Osteoblast (primary cell): Measurements from ENCODE around the gene PCDH8. TPM values are rescaled to one million over a fixed set of nuclear protein-coding genes. Genes with fewer than 3 reads are reported as not detected.

Source experiments
- DNase-seq: peaks from one replicate; pipeline ENCODE4 v3.0.0; 2011; ENCODE audit warnings: low spot score, mixed read lengths; ENCODE audit not compliant: insufficient read length; ENCODE audit errors: missing footprints
- H2AFZ ChIP-seq: 2 replicates; pipeline ENCODE4 v1.6.0; 2011; ENCODE audit warnings: mild to moderate bottlenecking, low read length
- H3K27ac ChIP-seq: 2 replicates; pipeline ENCODE4 v1.5.1; 2011; ENCODE audit warnings: mild to moderate bottlenecking, low read depth, low read length, moderate library complexity
- H3K27me3 ChIP-seq: 2 replicates; pipeline ENCODE4 v1.6.0; 2012; ENCODE audit warnings: mild to moderate bottlenecking, control low read depth, inconsistent platforms, low read length, moderate library complexity; ENCODE audit not compliant: insufficient read depth
- H3K36me3 ChIP-seq: 2 replicates; pipeline ENCODE4 v1.5.1; 2011; ENCODE audit warnings: mild to moderate bottlenecking, low read length, control low read depth, moderate library complexity; ENCODE audit not compliant: insufficient read depth
- H3K4me1 ChIP-seq: 2 replicates; pipeline ENCODE4 v1.5.1; 2011; ENCODE audit warnings: mild to moderate bottlenecking, low read length, control low read depth, moderate library complexity; ENCODE audit not compliant: insufficient read depth
- H3K4me2 ChIP-seq: 2 replicates; pipeline ENCODE4 v1.6.0; 2011; ENCODE audit warnings: mild to moderate bottlenecking, low read length; ENCODE audit not compliant: insufficient read depth
- H3K4me3 ChIP-seq: fragments of 200-600 bp; sonication (generic); 3 replicates; pipeline ENCODE4 v1.5.1; 2012; ENCODE audit warnings: mild to moderate bottlenecking, low read length, inconsistent platforms; ENCODE audit not compliant: insufficient read depth
- H3K79me2 ChIP-seq: 2 replicates; pipeline ENCODE4 v1.6.0; 2012; ENCODE audit warnings: mild to moderate bottlenecking, low read length, control low read depth, inconsistent platforms; ENCODE audit not compliant: insufficient read depth
- H3K9me3 ChIP-seq: 2 replicates; pipeline ENCODE4 v1.5.1; 2011; ENCODE audit warnings: low read depth, low read length, control low read depth
- H4K20me1 ChIP-seq: 2 replicates; pipeline ENCODE4 v1.6.0; 2012; ENCODE audit warnings: mild to moderate bottlenecking, low read length, control low read depth; ENCODE audit not compliant: insufficient read depth
- total RNA-seq: library from RNA; depleted of rRNA; stranded (reverse); fragments of >200 nt; gene quantifications from 2 replicates; pipeline ENCODE4 v1.2.3, GENCODE V29; 2012
- TF ChIP-seq, protein P1 (sequence below): IDR thresholded peaks from 2 replicates; pipeline ENCODE4 v1.5.1; 2011; ENCODE audit warnings: mild to moderate bottlenecking, low read depth, low read length, moderate library complexity; ENCODE audit errors: extremely low read depth

PCDH8 gene
- total RNA-seq, 1 donor = not detected

DNA sequence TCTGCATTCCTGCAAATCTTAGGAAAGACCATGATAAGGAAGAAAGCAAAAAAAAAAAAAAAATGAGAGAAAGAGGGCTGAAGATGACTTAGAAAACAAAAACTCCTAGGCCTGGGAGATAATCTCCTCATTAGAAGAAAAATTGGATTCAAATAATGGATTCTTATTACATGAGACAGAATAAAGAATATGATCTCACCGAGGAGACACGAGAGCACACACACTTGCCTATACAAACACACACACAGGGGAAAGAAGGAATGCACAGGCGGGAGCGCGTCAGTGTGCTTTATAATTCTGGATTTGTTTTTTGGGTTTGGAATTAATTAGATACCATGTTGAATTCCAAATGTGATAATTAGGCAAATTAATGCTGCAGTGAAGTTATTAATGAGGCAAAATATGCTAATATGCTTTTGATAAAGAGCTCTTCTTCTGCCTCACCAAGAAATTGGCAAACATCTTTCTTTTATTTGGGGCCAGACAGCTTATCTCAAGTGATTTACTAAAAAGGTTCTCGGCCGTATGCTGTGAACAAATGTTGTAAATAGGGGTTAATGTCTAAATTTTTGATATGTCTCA is 36.1 kb upstream of the PCDH8 start:
- Histone ChIP-seq H2AFZ (no peak overlapping the region), H3K4me2 (no peak overlapping the region), H3K27ac (no peak overlapping the region), H3K36me3 (no peaks in the 10 kb centered on the region), H4K20me1 (no peaks in the 10 kb centered on the region), H3K4me3 (no peak overlapping the region), H3K4me1 (no peaks in the 10 kb centered on the region), H3K27me3 (no peaks in the 10 kb centered on the region), H3K79me2 (no peaks in the 10 kb centered on the region), H3K9me3 (no peaks in the 10 kb centered on the region)
- no peak for DNase-seq
- TF ChIP-seq, protein P1, sequence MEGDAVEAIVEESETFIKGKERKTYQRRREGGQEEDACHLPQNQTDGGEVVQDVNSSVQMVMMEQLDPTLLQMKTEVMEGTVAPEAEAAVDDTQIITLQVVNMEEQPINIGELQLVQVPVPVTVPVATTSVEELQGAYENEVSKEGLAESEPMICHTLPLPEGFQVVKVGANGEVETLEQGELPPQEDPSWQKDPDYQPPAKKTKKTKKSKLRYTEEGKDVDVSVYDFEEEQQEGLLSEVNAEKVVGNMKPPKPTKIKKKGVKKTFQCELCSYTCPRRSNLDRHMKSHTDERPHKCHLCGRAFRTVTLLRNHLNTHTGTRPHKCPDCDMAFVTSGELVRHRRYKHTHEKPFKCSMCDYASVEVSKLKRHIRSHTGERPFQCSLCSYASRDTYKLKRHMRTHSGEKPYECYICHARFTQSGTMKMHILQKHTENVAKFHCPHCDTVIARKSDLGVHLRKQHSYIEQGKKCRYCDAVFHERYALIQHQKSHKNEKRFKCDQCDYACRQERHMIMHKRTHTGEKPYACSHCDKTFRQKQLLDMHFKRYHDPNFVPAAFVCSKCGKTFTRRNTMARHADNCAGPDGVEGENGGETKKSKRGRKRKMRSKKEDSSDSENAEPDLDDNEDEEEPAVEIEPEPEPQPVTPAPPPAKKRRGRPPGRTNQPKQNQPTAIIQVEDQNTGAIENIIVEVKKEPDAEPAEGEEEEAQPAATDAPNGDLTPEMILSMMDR = no peak

- DNase-seq = no peak
- H3K27ac ChIP-seq = no peak overlapping the region
- H3K36me3 ChIP-seq = no peaks in the 10 kb centered on the region
- H3K9me3 ChIP-seq = no peaks in the 10 kb centered on the region
- H3K4me1 ChIP-seq = no peaks in the 10 kb centered on the region
- H4K20me1 ChIP-seq = no peaks in the 10 kb centered on the region
- H3K4me3 ChIP-seq = no peak overlapping the region
- TF ChIP-seq, protein P1 = no peak
- no peak overlapping the region for H2AFZ ChIP-seq
- no peak overlapping the region for H3K4me2 ChIP-seq
- no peaks in the 10 kb centered on the region for H3K27me3 ChIP-seq
- H3K79me2 ChIP-seq = no peaks in the 10 kb centered on the region
Measured at GRCh38 chr13:52882785-52883184, 34.3 kb upstream of the PCDH8 start.

DNA sequence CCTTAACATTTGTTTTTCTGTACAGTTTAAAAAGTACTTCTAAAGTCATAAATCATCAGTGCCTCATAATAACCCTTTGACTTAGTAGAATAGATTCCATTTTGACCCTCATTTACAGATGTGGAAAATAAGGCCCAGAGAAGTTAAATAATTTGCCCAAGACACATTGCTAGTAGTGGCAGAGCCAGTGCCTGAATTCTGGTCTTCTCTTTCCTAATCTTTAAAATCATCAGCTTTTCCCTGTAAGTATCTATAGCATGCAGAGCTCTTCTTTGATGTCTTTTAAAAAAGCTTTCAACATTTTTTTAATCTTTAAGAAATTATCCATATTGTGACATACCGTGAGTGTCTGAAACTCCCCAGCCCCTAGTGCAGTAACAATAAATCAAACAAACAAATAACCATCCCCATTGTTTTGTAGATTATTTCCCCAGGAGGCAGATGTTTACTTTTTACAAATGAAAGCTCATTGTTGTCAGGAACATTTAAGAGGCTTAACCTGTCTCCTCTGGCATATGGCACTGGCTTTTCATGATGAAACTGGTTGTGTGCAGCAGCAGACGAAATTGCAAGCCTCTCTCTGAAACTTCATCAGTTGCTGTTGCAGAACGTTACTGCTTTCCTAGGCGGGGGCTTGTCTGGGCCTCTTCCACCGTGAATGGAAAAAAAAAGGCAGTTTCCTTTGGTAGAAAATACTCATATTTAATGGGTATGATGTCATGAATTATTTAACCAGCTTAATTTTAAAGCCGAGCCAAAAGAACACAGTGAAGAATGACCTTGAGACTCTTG is 31.7 kb upstream of the PCDH8 start:
- H3K36me3 ChIP-seq = no peaks in the 10 kb centered on the region
- no peak for DNase-seq
- H3K27ac ChIP-seq = no peak overlapping the region
- no peaks in the 10 kb centered on the region for H3K9me3 ChIP-seq
- H3K27me3 ChIP-seq = no peaks in the 10 kb centered on the region
- H3K4me1 ChIP-seq = no peaks in the 10 kb centered on the region
- H2AFZ ChIP-seq = no peak overlapping the region
- no peaks in the 10 kb centered on the region for H3K79me2 ChIP-seq
- no peak overlapping the region for H3K4me2 ChIP-seq
- no peaks in the 10 kb centered on the region for H4K20me1 ChIP-seq
- TF ChIP-seq, protein P1 = no peak
- H3K4me3 ChIP-seq = no peak overlapping the region

- no peaks in the 10 kb centered on the region for H3K36me3 ChIP-seq
- TF ChIP-seq, protein P1 = no peak
- H4K20me1 ChIP-seq = no peaks in the 10 kb centered on the region
- no peaks in the 10 kb centered on the region for H3K9me3 ChIP-seq
- no peak overlapping the region for H3K4me2 ChIP-seq
- H3K27ac ChIP-seq = no peak overlapping the region
- H3K4me1 ChIP-seq = no peaks in the 10 kb centered on the region
- H3K4me3 ChIP-seq = no peak overlapping the region
- DNase-seq = no peak
- no peaks in the 10 kb centered on the region for H3K79me2 ChIP-seq
- no peaks in the 10 kb centered on the region for H3K27me3 ChIP-seq
- no peak overlapping the region for H2AFZ ChIP-seq
Measured at GRCh38 chr13:52878831-52879230, 30.4 kb upstream of the PCDH8 start.
